NCI-H2227 treated with DMSO at 0.1 percent for 48 hours (cell line): ENCODE data around the gene PVR.
"Not testable (repeated sequence)": the region's sequence is repeated elsewhere in the genome, so short reads cannot be mapped to it uniquely, and the experiment has no call there.

Experiments
- DNase-seq: peaks from one replicate; lab custom pipeline; 2025; lab: John Stamatoyannopoulos, UW

PVR gene

DNA sequence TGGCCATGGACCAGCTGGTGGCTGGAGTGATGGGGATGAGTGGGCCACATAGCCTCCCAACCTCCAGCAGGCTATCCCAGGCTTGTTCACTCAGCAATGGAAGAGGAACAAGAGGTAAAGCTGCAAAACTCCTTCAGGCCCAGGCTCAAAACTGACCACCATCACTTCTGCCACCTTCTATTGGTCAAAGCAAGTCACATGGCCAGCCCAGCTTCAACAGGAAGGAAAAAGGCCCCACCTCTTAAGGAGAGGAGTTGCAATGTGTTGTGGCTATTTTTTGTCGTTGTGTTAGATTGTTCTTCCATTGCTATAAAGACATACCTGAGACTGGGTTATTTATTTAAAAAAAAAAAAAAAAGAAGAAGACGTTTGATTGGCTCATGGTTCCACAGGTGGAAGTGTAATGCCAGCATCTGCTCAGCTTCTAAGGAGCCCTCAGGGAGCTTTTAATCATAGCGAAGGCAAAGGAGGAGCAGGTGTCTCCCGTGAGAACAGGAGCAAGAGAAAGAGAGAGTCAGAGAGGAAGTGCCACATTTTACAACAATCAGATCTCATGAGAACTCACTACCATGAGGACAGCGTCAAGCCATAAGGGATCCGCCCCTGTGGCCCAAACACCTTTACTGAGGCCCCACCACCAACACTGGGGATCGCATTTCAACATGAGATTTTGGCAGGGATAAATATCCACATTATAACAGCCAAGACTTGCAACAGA lies 24.9 kb upstream of the PVR start:
- no peak for DNase-seq

DNA sequence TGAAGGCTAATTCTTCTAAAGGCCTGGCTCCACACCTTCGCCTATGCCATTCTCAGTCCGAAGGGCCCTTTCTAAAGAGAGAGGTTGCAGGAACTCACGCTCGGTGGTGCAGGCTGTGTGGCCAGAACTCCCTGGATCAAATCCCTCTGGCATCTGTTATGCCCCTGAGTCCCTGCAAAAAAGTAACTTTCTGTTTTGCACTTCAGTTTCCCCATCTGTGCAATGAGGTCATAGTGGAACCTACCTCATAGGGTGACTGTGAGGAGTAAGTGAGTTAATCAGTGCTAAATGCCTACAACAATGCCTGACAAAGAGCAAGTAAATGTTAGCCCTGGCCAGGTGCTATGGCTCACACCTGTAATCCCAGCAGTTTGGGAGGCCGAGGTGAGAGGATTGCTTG lies 23.0 kb upstream of the PVR start:
- DNase-seq: no peak

GRCh38 chr19:44621367-44621766 lies 22.3 kb upstream of the PVR start:
- DNase-seq: no peak

- no peak for DNase-seq
Observed at GRCh38 chr19:44623080-44623479, 20.6 kb upstream of the PVR start.

DNA sequence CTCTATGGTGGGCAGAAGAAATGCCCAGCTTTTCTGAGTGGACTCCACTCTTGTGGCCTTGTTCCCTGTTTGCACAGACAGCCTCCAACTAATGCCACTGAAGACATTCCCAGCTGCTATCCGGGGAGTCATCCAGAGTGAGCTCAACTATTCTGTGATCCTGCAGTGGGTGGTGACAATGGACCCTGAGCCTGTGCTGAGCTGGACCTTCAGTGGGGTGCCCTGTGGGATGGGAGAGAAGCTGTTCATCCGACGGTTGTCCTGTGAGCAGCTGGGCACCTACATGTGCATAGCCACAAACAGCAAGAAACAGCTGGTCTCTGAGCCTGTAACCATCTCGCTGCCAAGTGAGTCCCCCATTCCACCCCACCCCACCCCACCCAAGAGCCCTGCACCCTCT lies 20.1 kb upstream of the PVR start:
- no peak for DNase-seq

DNA sequence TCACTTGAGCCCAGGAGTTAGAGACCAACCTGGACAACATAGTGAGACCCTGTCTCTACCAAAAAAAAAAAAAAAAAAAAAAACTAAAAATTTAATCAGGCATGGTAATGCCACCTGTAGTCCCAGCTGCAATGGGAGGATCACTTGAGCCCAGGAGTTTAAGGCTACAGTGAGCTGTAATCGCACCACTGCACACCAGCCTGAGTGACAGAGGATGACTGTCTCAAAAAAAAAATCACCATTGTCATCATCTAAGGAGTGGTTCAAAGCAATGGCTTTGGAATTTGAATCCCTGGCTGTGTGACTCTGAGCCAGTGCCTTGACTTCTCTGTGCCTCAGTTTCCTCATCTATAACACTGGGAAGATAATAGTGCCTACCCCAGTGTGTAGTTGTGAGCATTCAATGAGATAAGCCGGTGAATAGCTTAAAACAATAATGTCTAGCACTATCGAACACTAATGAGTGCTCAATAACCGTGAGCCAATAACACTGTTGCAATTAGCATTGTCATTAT lies 18.8 kb upstream of the PVR start:
- no peak for DNase-seq

- DNase-seq: not testable (repeated sequence)
Observed at GRCh38 chr19:44625637-44626036, 18.1 kb upstream of the PVR start.

- no peak for DNase-seq
Observed at GRCh38 chr19:44626048-44626624, 17.6 kb upstream of the PVR start.

DNA sequence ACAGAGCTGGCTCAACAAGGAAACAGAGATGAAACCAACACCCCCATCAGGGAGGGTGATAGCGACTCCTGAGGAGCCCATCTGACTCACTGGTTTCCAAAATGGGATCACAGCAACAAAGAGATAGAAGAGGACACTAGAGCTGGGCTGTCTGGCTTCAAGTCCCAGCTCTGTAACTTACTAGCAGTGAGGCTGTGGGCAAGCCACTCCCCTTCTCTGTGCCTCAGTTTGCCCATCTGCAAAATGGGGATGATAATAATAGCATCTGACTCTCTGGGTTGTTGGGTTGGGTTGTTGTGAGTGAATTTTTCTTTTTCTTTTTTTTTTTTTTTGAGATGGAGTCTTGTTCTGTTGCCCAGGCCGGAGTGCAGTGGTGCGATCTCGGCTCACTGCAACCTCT lies 16.1 kb upstream of the PVR start:
- no peak for DNase-seq

DNA sequence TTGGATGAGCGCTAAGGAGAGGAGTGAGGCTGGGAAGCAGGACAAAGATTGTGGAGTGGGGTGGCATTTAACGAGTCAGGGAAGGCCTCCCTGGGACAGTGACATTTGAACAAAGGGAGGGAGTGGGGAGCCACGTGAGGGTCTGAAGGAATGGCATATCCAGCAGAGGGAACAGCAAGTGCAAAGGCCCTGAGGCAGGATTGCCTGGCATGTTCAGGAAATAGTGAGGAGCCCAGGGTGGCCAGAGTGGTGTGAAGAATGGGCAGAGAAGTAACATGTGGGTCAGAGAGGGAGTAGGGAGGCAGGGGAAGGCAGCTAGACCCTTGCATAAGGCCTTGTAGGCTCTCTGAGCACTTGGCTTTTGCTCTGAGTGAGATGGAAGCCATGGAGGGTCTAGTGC lies 14.9 kb upstream of the PVR start:
- no peak for DNase-seq

- DNase-seq: not testable (repeated sequence)
Observed at GRCh38 chr19:44631611-44632010, 12.1 kb upstream of the PVR start.

DNA sequence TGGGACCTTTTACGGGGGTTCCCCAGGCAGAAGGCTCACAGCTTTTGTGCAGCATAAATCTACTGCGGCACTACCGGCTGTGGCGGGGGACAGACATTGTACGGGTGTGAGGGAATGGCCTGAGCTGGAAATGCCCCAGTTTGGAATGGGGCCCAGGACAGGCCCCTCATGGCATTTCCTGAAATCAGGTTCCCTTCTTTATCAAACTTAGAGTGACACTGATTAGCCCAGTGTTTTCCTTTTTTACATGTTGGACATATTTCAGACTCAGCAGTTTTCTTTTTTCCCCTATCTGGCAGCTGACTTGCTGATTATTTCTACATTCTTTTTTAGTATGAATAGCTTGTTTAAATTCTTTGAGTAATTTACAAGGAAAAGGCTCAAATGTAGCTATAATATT lies 9.7 kb upstream of the PVR start:
- DNase-seq: not testable (repeated sequence)

GRCh38 chr19:44634785-44635184 lies 8.9 kb upstream of the PVR start:
- no peak for DNase-seq

DNA sequence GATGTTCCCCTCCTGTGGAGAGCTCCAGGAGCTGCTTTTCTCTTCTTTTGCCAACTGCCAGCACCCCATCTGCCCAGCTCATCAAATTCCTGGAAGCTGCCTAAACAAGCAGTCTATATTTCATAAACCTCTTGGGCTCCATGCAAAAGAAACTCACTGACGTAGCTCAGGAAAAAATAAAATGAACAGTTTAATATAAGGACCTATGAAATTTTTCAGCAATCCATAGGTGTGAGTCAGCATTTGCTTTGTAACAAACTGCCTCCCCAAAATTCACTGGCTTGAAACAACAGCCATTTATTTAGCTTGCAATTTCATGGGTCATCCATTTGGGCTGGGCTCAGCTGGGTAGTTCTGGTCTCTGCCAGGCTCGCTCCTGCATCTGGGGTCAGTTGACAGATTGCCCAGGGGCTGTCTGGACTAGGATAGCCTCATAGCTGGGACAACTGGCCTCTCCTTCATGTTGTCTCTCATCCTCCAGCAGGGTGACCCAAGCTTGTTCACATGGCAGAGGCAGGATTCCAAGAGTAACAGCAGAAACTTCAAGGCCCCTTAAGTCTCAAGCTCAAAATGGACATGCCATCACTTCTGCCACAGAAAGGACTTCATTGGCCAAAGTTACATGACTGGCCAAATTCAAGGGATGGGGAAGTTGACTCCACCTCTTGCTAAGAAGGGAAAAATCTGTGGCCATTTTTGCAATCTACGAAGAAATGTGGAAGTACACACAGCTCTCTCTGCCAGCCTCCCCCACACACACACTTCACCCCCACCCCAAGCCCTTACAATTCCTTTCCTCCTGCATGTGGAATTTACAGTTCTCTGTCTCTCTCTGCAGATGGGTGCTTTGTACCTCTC lies 7.9 kb upstream of the PVR start:
- DNase-seq: no peak

DNA sequence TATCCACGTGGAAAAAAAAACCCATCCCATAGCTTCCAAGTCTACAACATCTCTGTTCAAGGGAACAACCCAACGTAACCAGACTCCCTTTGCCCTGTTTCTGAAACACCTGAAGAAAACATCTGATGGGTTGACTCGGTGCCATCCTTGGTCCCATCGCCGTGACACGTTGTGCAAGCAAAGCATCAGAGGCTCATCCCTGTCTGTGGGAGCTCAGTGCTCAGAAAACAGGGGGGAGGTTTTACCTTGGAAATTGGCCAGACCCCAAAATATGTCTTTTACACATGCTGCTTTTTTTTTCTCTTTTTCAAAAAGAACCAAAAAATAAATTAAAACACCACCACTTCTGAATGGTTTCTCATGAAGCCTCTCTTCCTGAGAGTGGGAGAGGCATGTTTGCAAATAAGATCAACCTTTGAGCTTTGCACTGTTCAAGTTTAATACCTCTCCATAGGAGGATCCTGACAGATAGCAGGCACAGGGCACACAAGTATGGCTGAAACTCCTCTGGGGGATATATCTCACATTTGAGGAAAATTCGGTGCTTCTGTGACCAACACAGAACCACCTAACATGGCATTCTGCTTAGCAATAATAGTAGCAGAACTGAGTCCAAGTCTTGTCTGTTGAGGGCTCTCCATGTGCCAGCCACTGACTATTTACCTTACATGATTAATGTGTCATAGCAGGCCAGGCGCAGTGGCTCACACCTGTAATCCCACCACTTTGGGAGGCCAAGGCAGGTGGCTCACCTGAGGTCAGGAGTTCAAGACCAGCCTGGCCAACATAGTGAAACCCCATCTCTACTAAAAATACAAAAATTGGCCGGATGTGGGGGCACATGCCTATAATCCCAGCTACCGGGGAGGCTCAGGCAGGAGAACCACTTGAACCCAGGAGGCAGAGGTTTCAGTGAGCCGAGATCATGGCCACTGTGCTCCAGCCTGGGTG lies 7.0 kb upstream of the PVR start:
- DNase-seq: no peak

GRCh38 chr19:44637390-44637764 lies 6.3 kb upstream of the PVR start:
- no peak for DNase-seq

- no peak for DNase-seq
Observed at GRCh38 chr19:44640518-44640917, 3.2 kb upstream of the PVR start.

DNA sequence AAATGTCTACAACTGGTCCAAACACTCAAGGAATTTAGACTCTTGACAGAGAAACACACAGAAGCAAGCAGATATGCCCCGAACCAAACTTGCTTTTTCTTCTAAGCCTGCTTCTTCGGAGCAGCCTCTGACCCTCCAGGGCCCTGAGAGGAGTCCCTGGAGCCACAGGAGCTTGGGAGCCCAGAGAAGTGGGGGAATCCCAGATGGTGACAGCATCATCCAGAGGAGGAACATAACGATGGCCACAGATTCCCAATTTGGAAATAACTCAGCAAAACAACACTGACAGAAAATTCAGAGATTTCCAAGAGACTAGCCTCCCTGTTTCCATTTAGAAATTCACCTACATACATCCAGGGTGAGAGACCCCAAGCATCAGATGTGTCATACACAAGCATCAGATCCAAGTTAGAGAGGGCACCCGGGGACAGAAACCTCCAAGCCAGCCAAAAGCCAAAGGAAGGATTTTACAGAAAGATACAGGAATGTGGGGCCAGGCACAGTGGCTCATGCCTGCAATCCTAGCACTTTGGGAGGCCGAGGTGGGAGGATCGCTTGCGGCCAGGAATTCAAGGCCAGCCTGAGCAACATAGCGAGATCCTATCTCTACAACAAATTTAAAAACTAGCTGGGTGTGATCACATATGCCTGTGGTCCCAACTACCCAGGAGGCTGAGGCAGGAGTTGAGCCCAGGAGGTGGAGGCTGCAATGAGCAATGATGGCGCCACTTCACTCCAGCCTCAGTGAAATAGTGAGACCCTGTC lies 2.0 kb upstream of the PVR start:
- DNase-seq: no peak

GRCh38 chr19:44642377-44642776 lies 1.3 kb upstream of the PVR start:
- no peak for DNase-seq

DNA sequence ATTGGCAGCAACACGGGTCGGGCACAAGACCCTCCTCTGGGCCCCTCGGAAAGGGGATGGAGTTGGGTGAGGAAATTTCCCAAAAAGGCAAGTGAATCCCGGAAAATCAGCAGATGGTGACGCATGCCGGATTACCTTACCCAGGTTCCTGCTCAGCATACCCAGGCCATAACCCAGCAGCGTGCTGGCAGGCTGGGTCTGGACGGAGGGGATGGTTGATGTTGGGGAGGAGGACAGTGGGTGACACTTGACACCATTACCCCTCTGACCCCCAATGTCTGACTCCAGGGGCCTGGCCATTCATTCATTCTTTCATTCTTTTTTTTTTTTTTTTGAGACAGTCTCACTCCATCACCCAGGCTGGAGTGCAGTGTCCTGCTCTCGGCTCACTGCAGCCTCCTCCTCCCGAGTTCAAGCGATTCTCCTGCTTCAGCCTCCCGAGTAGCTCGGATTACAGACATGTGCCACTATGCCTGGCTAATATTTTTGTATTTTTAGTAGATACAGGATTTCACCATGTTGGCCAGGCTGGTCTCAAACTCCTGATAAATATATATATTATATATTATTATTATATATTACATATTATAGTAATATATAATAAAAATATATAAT lies 799 bp downstream of the PVR start:
- no peak for DNase-seq
